HG02763 (cell line): ENCODE measurements around the gene DYNC1LI1.
A peak's percentile ranks its signal among the peaks of the same experiment; 100 is the strongest.

Experiments
- ATAC-seq: cut with Tn5 transposase; IDR thresholded peaks from one replicate; pipeline ENCODE4 v1.9.1; 2021; ENCODE audit warnings: mild to moderate bottlenecking, moderate library complexity; ENCODE audit not compliant: unreplicated experiment

Gene DYNC1LI1

DNA sequence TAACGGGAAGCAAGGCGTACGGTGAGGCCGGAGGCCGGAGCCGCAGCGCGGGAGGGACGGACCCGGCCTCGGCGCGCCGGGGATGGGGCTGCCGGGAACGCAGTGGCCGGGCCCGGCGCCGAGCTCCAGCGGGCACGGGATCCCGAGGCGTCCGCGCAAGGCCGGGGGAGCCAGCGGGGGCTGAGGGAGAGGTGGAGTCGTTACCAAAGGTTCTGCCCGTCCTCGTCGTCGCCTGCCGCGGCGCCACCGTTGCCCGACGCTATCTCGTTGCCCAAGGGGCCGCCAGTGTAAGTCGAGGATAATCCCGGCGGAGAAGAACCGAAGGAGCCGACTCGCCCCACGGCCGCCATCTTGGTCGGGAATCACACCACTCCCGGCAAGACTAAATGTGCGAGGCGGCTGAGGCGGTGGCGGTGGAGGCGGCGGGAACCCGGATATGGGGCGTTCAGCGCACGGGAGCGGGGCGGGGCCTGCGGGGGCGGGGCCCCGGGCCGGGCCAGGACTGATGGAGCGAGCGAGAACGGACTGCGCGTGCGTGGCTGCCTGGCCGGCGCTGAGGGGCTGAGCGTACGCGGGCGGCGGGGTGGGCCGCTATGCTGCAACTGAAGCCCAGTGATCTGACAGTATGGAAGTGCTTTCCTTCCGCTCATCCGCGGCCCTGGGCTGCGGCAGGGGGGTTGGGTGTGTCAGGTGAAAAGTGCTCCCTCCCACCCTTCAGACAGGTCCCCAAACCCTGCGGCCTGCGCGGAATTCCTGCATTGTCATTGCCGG, at the start of gene DYNC1LI1:
DYNC1LI1 (minus strand) TSS at position 438 of the 771 bp plus-strand sequence; CDS start at position 350, 88 bp downstream.
- peak; percentile 88 for ATAC-seq

DNA sequence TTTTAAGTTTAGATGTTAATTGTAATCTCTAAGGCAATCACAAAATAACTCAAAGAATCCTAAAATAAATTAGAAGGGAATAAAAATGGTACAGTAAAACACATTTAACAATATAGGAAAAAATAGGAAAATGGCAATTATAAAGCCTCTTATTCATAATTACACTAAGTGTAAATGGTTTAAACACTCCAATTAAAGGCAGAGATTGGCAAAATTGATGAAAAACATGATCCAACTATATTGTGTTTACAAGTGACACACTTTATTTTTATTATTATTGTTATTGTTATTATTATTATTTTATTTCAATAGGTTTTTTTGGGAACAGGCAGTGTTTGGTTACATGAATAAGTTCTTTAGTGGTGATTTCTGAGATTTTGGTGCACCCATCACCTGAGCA, 48.7 kb upstream of the DYNC1LI1 start:
- no peak for ATAC-seq

DNA sequence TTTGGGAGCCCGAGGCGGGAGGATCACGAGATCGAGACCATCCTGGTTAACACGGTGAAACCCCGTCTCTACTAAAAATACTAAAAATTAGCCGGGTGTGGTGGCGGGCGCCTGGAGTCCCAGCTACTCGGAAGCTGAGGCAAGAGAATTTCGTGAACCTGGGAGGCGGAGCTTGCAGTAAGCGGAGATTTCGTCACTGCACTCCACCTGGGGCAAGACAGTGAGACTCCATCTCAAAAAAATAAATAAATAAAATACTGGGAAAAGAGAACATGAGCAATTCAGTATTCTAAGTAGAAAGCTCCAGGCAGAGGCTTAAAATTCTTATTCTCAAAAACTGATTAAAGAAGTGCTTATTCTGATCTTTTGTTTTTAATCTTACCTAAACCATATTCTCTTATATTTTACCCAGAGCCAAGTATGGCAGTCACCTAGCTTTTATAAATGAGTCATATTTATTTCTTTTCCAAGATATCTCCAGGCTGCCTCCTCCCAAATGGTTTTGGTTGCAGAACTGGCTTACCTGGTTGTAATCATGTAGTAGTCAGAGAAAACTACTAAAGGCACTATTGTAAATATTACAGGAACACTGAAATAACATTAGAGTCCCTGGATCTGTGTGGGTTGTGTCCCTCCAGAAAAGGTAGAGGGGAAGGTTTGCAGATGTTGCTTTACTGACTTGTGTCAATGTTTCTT, 45.8 kb upstream of the DYNC1LI1 start:
- no peak for ATAC-seq

DNA sequence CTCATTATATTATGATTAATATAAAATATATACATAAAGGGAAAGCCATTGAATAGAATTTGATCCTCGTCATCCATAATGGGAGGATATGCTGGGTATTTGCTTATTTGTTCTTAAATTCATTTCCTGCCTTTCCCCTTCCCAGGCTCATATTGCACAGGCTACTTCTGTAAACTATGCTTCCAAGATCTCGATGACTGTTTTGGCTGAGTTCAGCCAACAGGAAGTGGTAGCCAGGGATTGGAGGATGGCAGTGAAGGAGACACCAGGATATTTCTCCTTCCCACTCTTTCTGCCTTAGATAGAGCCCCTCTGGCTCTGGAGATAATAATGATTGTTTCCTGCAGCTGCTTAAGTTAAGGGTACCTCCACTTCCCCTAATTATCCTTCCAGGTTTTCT, 44.3 kb upstream of the DYNC1LI1 start:
- no peak for ATAC-seq

DNA sequence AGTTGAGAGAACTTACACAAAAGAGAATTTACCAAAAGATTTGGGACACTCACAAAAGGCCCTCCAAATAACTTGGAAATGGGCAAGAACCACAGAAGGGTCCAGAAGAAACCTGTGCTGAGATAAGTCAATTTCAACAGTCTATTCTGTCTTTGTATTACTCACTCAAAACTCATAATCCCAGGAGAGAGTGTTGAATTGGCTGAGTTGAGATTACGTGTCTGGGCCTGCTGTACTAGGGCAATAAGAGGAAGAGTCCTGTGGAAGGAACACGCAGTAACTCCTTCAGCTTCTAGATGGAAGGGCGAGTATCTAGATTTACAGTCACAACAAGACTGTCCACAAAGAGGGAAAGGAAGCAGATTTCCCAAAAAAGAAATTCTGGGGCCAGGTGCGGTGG, 42.5 kb upstream of the DYNC1LI1 start:
- ATAC-seq = no peak

DNA sequence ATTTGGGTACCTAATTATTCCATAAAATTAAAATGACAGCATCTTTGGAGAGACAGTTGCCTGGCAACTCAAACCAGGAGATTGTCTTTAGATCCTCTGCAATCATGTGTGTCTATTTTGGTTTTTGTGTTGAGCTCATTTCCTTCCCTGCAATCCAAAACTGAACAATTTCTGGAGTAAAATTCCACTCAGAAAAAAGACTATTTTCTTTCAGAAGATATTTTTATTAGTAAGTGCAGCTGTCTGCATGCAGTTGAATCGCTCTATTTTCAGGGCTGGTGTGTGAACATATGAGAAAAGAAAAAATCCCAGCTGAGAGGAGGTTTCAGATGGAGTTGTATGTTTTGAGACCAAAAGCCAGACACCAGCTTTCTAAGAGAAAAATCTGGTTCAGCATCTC, 41.9 kb upstream of the DYNC1LI1 start:
- ATAC-seq = no peak

DNA sequence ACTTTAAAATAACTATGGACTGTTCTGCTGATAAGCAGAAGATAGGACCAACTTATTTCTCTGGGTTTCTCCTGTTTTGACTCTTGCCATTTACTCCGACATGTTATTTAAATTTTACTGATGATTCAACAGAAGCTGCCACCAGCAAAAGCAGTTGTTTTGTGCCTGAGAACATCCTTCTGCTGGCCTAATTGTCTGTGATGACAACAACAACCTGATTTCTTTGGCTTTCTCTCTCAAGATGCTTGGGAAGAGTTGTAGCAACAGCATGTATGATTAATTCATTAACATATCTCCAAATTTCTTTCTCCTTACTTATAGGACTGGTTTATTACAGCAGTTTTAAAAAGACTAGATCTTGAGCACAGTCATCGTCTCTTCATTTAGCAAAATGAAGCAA, 36.9 kb upstream of the DYNC1LI1 start:
- ATAC-seq = no peak

DNA sequence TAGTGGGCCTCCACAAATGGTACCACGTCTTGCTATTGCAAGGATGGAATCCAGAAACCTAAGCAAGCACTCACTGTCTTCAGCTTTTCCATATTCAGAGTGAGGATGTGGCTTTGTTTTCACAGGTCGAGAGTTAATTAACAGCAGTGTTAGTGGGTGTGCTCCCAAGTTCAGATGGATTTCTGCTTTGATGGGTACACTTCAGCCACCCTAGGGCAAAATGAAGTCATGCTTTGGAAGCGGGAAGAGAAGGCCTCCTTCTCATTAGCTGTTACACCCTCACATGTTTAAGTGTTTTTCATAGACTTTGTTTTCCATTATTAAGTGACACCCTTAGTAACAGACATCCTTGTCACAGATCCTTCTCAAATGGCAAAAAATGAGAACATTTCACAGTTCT, 36.3 kb upstream of the DYNC1LI1 start:
- no peak for ATAC-seq

DNA sequence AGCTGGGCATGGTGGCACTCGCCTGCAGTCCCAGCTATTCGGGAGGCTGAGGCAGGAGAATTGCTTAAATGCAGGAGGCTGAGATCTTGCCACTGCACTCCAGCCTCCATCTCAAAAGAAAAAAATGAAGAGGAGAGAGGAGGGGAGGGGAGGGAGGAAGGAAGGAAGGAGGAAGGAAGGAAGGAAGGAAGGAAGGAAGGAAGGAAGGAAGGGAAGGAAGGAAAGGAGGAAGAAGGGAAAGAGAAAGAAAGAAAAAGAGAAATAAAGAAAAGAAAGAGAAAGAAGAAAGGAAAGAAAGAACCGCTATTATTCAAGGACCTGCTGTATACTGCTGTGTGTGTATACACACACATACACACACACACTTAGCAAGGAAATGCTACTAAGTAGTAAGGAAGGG, 35.6 kb upstream of the DYNC1LI1 start:
- no peak for ATAC-seq

DNA sequence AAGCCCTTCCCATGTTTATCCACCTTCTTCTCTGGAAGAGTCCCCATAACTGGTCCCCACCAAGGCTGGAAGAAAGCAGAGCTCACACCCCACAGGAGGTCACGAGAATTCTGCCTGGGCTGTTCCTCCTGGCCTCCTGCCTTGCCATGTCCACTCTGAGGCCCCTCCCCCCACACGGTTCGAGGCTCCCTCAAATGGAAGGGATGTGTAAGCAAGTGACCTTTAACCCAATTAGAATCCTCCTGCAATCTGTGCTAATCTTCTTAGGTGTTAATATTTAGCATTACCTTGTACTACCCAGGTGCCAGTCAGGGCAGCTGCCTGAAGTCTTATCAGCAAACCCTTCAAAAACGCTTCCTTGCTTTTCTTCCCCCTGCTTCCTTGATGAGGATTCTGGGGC, 32.4 kb upstream of the DYNC1LI1 start:
- ATAC-seq = no peak

DNA sequence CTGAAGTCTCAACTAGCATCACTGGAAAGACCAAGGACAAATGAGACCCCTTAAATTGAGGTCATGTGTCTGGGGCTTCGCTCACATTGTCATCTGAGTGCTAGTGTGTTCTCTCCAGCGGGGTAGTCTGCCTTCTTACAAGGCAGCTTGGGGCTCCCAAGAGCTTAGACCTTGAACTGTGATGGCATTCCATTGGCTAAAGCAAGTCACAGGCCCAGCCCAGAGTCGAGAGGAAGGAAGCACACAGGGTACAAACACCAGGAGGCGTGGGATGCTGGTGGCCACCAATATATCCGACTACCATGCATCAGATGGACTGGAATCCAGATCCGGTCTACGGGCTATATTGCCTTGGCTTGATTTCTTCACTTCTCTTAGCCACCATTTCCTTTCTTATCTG, 31.5 kb upstream of the DYNC1LI1 start:
- no peak for ATAC-seq

DNA sequence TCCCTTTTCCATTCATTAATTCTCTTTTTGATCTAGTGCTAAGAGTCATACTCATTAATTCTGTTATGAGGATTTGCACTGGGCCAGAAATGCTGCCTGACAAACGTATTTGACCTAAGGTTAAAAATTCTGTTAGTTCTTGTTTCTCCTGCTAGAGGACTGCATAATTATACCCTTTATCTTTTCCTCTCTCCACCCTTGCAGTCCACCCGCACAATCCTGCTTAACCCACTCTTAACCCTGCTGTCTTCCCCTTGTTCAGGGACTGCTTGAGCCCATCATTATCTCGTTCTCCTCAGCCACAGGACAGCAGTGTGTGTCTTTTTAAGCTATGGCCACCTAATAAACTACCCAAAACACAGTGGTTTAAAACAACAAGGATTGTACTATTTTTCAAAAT, 31.1 kb upstream of the DYNC1LI1 start:
- ATAC-seq = no peak

DNA sequence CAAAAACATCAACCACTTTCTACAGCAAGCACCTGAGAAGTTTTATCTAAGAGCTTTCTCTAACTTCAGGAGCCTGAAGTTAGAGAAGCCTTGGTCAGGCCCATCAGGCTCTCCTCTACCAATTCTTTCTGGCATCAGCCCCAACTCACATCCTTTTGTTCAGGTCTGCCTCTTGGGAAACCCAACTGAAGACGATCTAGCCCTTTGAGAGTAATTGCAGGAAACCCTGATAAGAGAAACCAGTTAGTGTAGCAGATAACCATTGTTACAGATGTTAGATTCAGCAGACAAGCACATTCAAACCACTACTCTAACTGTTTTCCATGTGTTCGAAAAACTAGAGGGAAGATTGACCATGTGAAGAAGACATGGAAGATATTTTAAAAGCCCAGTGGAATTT, 27.0 kb upstream of the DYNC1LI1 start:
- no peak for ATAC-seq

DNA sequence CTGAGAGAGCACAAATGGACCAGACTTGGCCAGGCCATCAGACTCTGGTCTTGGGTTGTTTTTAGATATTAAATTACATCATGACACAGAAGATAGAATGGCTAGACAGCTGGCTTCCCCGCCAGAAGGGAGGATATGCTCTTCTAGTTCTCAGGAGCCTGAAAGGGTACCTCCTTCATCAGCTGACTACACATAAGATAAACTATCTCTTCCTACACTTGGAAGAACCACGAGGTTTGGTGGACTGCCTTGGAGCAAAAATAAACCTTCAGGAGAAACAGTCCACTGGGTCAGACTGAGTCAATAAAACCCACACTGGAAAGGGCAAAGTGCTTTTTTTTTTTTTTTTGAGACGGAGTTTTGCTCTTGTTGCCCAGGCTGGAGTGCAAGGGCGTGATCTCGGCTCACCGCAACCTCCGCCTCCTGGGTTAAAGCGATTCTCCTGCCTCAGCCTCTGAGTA, 26.3 kb upstream of the DYNC1LI1 start:
- no peak for ATAC-seq

DNA sequence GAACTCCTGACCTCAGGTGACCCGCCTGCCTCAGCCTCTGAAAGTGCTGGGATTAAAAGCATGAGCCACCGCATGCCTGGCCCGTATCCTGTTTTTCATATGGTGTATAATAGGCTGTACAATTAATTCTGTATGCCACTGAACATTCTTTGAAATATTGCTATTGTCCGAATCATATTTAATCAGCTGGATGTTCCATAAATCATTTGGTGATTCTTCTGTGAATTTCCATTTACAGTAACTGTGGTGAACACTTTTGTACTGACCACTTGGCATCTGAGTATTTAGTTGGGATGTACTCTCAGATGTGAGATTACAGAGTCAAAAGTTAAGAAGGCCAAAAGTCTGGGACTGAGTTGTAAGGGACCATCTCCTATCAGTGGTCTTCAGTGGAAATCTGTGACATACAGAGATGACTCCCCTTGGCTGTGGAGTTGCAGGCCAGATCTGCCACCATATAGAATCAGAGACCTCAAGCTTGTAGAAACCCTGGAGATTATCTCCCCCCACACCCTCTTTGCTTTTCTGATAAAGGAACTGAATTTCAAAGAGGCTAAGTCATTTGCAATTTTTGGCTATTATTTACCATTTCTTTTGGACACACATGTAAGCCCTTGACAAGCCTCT, 25.7 kb upstream of the DYNC1LI1 start:
- ATAC-seq = no peak

DNA sequence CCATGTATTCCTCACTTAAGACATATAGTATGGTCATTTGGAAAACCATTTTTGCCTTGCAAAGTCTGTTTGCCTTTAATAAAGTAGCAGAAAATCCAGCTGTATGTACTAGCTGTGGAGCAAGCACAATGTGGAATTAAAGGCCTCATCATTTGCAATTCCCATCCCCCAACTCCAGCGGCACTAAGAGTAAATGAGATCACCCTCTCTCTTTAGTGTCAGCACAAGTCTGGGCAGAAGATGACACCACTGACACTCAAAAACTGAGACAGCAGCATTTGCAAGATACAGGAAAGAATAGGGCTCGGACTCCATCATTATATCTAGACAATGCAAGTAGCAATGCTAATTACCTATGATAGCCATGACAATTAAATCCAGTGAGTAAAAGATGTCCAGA, 24.7 kb upstream of the DYNC1LI1 start:
- no peak for ATAC-seq

DNA sequence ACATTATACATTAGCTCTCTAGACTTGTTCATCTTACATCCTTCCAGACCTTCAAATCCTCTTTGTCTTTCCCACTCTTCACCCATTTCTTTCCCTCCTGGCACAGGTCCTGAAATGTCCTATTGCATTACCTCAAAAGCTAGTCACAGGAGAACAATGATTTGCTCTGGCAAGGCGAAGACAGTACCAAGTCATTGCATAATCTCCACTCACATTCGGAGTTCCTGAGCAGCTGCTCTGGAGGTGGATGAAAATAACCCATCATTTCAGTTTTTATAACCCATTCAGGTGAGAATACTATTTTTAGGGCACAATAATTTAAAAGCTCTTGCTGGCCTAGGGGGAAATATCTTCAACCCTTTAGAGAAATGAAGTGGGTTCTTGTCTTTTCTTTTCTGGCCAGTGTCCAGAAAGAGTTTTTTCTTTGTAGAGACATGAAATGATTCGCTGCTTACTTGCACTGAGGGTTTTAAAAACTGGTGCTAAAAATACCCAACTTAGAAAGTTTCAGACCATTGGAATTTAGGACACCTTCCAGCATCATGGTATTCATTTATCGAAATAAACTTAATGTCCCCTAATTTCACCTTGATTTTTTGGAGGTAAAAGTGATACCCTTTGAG, 23.4 kb upstream of the DYNC1LI1 start:
- ATAC-seq = no peak

DNA sequence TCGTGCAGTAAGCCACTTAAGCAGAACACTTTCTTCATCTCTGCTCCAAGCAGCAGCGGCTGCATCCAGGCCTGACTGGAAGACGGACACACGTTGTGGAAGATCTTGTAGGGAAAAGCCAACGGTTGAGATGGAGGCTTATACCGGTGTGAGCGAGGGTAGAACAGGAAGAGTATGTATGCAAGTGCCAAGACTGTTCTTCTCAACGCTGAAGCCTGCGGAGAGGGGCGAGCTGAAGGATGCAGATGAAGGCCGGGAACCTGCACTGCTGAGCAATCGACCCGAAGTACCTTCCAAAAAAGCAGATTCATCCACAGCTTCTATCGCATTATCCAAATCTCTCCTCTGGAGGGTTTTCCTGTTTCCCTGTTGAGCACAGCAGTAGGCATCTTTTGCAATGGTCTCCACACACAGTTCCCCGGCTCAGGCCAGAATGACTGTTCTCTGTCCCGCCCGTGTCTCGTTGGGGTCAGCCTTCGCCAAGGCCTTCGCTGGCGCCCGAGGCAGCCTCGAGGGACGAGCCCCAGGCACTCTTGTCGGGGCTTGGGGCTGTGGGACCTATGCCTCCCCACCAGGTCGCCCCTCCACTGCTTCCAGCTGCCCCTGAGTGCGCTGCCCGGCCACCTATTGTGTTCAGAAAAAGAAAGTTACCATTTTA, 22.2 kb upstream of the DYNC1LI1 start:
- no peak for ATAC-seq

DNA sequence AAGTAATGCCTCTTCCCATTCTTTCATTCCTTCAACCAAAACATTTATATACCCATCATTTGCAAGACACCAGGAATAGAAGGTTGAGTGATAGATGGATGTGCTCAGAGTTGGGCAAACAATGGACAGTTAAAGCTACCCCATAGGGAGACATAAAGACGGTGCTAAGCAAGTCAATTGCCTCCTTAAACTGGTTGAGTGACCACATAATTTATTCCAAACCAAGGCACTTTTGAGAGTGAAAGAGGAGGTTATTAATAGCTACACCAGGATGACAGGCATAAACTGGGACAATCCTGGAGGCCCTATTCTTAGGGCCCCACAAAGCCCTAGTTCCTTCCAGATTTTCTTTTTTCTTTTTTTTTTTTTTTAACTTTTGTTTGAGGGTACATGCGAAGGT, 21.4 kb upstream of the DYNC1LI1 start:
- ATAC-seq = no peak

DNA sequence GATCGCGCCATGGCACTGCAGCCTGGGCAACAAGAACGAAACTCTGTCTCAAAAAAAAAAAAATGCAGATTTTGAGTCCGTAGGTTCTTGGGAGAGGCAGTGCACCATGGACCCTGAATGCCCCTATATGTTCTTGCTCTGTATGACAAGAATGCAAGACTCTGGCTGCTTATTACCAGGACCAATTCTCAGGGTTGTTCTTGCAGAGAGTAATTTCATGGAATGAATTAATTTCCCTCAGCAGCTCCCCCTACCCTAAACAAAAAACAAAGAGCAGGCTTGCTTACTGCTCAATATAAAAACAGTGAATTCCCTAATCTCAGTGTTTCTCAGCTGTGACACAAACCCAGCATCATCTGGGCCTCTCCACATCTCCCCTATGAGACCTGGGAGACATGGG, 20.5 kb upstream of the DYNC1LI1 start:
- ATAC-seq = no peak

DNA sequence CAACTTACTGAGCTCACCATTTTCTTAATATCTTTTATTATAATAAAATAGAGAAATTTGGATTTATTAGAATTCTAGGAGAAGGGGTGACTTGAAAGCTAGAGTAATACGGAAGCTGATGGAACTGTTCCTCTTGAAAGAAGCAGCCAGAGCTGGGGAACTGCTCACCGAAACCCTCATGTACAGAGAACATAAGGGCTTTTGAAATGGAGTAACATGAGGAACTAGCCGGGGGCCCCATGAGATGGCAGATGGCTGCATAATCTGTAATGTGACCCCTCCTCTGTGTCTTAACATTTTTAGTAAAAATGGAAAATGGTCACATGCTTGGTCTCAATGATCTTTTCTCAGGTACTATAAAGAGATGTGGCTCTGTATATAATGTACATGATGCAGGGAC, 15.7 kb upstream of the DYNC1LI1 start:
- ATAC-seq = no peak
